SH-SY5Y (cell line): ENCODE data around the gene MAGEF1.

Experiments used
- GATA2 ChIP-seq: IDR thresholded peaks from 2 replicates; pipeline ENCODE4 v1.6.1; 2011; ENCODE audit warnings: mild to moderate bottlenecking, low read depth, low read length
- GATA3 ChIP-seq: IDR thresholded peaks from 2 replicates; pipeline ENCODE4 v1.6.1; 2011; ENCODE audit warnings: low read depth, mild to moderate bottlenecking, low read length, moderate library complexity

GRCh38 chr3:184693011-184693975 lies 18.6 kb downstream of the MAGEF1 start:
- TF ChIP-seq GATA3: no peak; the same call in 1 of the 2 replicates
- TF ChIP-seq GATA2: peak; percentile 91
